K562 (cell line): ENCODE results near the gene NAV2. TPM values are rescaled to one million over a fixed set of nuclear protein-coding genes. Genes with fewer than 3 reads are reported as not detected.

ENCODE experiments used
- CBFA2T2 ChIP-seq: fragments of 450-650 bp; conservative IDR thresholded peaks from 2 replicates; pipeline ENCODE4 v1.6.1; 2017; ENCODE audit warnings: mild to moderate bottlenecking
- CC2D1A ChIP-seq: fragments of 450-650 bp; IDR thresholded peaks from 2 replicates; pipeline ENCODE4 v1.6.1; 2017; ENCODE audit warnings: mild to moderate bottlenecking
- ETV6 ChIP-seq, 3 experiments: fragments of 150-350 bp in 1 of 3; sonication (generic) in 1 of 3; formaldehyde crosslinking in 1 of 3; IDR thresholded peaks; 2 replicates each; pipeline versions ENCODE4 v1.6.1 to v1.8.0; 2014 to 2022; ENCODE audit warnings: borderline replicate concordance in 2 of 3, low read depth in 2 of 3, antibody characterized with exemption in 1 of 3, low read length in 1 of 3, mild to moderate bottlenecking in 1 of 3, missing genetic modification reagents in 1 of 3
- FOS ChIP-seq: IDR thresholded peaks from 3 replicates; pipeline ENCODE4 v1.6.1; 2011; ENCODE audit not compliant: insufficient read length; ENCODE audit errors: extremely low read depth
- GATAD2B ChIP-seq: fragments of 450-650 bp; IDR thresholded peaks from 2 replicates; pipeline ENCODE4 v1.6.1; 2017; ENCODE audit warnings: mild to moderate bottlenecking, borderline replicate concordance
- HLTF ChIP-seq: fragments of 450-650 bp; IDR thresholded peaks from 2 replicates; pipeline ENCODE4 v1.6.1; 2016
- NR1H2 ChIP-seq: sonication (generic); formaldehyde crosslinking; IDR thresholded peaks from 2 replicates; pipeline ENCODE4 v1.4.0; 2020; ENCODE audit warnings: mild to moderate bottlenecking, missing genetic modification reagents
- POLR2B ChIP-seq: fragments of 450-650 bp; IDR thresholded peaks from 2 replicates; pipeline ENCODE4 v1.6.1; 2018; ENCODE audit warnings: low read depth; ENCODE audit not compliant: partially characterized antibody
- RBM39 ChIP-seq: fragments of 200-400 bp; formaldehyde crosslinking; optimal IDR thresholded peaks from 2 replicates; pipeline ENCODE3; 2018; ENCODE audit warnings: low read depth, low read length
- SIN3A ChIP-seq, 2 experiments: fragments of 150-350 bp in 1 of 2; IDR thresholded peaks; 2 replicates each; pipeline ENCODE4 v1.6.1; 2011 to 2016; ENCODE audit warnings: borderline replicate concordance in 2 of 2, low read depth in 2 of 2, low read length in 2 of 2, mild to moderate bottlenecking in 2 of 2, moderate library complexity in 2 of 2; ENCODE audit not compliant: control insufficient read depth in 1 of 2
- XRCC5 ChIP-seq: fragments of 200-400 bp; formaldehyde crosslinking; IDR thresholded peaks from 2 replicates; pipeline ENCODE4 v1.6.1; 2017; ENCODE audit warnings: low read depth, mild to moderate bottlenecking, low read length
- ZNF24 ChIP-seq: fragments of 450-650 bp; IDR thresholded peaks from 2 replicates; pipeline ENCODE4 v1.6.1; 2016
- ZNF408 ChIP-seq: fragments of 250-450 bp; sonication (Bioruptor Pico); IDR thresholded peaks from 2 replicates; pipeline ENCODE4 v1.4.0; 2020; ENCODE audit warnings: low read depth, mild to moderate bottlenecking, moderate library complexity
- ZZZ3 ChIP-seq: fragments of 450-650 bp; IDR thresholded peaks from 2 replicates; pipeline ENCODE4 v1.6.1; 2016; ENCODE audit warnings: antibody characterized with exemption, mild to moderate bottlenecking, moderate library complexity
- polyA plus RNA-seq, 8 experiments: library from polyadenylated mRNA; depleted of rRNA in 4 of 8; stranded (reverse) in 5 of 8; unstranded in 3 of 8; fragments of >200 nt; fragmentation: Nextera tagmentation in 2 of 8; fragmentation: Illumina TruSeq in 1 of 8; extraction: Ambion mirVana in 2 of 8; extraction: Trizol in 1 of 8; gene quantifications; 2 replicates each; pipeline versions ENCODE4 v1.2.1 to v1.2.3, GENCODE V29; 2011 to 2014; ENCODE audit warnings: inconsistent platforms in 1 of 8, missing spikeins in 1 of 8
- total RNA-seq, 7 experiments: library from RNA; depleted of rRNA in 6 of 7; stranded (reverse); fragments of >200 nt in 6 of 7; fragmentation: Illumina TruSeq in 2 of 7; extraction: Trizol in 2 of 7; gene quantifications; 2 replicates each; pipeline versions ENCODE4 v1.2.1 to v1.2.3, GENCODE V29; 2011 to 2021; ENCODE audit warnings: low replicate concordance in 1 of 7
- TF ChIP-seq, protein P1 (sequence below): fragments of 450-650 bp; IDR thresholded peaks from 2 replicates; pipeline ENCODE4 v1.6.1; 2016; ENCODE audit warnings: mild to moderate bottlenecking, moderate library complexity
- TF ChIP-seq, protein P2 (sequence below): fragments of 250-450 bp; sonication (Bioruptor Pico); IDR thresholded peaks from 2 replicates; pipeline ENCODE4 v1.5.0; 2020; ENCODE audit warnings: mild to moderate bottlenecking

Gene NAV2
- total and polyA plus RNA-seq, 9 of the 15 experiments (the other 6 are each of a cell fraction or from before 2014, with no cell fraction given), result 0.03 to 0.35 (median 0.05) TPM

DNA sequence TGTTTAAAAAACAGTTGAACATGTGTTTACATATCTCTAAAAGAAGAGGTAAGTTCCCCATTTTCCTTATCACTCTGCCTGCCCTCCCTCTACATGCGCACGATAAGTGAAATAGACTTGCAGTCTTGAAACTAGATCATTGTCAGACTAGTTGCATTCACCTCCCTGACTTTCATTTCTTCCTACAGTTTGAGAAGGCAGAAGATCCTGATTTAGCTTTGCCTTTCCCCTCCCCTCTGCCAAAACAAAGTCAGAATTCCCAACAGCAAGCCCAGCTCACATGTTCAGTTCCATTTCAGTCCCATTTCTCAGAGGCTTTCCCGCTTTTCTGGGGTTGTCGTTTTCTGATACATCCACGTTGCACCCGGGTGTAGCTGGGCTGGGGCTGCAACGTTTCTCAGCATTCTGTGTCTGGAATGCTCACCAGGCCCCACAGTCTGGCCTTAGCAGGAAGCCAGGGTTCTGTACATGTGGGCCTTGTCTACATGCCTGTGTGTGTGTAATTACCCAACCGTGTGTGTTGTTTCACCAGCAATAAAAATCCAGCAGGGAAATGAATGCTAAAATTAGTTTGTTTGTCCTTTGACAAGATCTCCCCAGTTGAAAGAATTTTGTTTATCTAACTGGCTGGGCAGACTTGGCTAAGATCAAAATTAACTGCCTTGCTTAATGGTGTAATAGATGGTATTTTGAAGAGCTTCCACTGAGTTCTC is 268.5 kb downstream of the NAV2 start (continued):
- TF ChIP-seq, protein P1, sequence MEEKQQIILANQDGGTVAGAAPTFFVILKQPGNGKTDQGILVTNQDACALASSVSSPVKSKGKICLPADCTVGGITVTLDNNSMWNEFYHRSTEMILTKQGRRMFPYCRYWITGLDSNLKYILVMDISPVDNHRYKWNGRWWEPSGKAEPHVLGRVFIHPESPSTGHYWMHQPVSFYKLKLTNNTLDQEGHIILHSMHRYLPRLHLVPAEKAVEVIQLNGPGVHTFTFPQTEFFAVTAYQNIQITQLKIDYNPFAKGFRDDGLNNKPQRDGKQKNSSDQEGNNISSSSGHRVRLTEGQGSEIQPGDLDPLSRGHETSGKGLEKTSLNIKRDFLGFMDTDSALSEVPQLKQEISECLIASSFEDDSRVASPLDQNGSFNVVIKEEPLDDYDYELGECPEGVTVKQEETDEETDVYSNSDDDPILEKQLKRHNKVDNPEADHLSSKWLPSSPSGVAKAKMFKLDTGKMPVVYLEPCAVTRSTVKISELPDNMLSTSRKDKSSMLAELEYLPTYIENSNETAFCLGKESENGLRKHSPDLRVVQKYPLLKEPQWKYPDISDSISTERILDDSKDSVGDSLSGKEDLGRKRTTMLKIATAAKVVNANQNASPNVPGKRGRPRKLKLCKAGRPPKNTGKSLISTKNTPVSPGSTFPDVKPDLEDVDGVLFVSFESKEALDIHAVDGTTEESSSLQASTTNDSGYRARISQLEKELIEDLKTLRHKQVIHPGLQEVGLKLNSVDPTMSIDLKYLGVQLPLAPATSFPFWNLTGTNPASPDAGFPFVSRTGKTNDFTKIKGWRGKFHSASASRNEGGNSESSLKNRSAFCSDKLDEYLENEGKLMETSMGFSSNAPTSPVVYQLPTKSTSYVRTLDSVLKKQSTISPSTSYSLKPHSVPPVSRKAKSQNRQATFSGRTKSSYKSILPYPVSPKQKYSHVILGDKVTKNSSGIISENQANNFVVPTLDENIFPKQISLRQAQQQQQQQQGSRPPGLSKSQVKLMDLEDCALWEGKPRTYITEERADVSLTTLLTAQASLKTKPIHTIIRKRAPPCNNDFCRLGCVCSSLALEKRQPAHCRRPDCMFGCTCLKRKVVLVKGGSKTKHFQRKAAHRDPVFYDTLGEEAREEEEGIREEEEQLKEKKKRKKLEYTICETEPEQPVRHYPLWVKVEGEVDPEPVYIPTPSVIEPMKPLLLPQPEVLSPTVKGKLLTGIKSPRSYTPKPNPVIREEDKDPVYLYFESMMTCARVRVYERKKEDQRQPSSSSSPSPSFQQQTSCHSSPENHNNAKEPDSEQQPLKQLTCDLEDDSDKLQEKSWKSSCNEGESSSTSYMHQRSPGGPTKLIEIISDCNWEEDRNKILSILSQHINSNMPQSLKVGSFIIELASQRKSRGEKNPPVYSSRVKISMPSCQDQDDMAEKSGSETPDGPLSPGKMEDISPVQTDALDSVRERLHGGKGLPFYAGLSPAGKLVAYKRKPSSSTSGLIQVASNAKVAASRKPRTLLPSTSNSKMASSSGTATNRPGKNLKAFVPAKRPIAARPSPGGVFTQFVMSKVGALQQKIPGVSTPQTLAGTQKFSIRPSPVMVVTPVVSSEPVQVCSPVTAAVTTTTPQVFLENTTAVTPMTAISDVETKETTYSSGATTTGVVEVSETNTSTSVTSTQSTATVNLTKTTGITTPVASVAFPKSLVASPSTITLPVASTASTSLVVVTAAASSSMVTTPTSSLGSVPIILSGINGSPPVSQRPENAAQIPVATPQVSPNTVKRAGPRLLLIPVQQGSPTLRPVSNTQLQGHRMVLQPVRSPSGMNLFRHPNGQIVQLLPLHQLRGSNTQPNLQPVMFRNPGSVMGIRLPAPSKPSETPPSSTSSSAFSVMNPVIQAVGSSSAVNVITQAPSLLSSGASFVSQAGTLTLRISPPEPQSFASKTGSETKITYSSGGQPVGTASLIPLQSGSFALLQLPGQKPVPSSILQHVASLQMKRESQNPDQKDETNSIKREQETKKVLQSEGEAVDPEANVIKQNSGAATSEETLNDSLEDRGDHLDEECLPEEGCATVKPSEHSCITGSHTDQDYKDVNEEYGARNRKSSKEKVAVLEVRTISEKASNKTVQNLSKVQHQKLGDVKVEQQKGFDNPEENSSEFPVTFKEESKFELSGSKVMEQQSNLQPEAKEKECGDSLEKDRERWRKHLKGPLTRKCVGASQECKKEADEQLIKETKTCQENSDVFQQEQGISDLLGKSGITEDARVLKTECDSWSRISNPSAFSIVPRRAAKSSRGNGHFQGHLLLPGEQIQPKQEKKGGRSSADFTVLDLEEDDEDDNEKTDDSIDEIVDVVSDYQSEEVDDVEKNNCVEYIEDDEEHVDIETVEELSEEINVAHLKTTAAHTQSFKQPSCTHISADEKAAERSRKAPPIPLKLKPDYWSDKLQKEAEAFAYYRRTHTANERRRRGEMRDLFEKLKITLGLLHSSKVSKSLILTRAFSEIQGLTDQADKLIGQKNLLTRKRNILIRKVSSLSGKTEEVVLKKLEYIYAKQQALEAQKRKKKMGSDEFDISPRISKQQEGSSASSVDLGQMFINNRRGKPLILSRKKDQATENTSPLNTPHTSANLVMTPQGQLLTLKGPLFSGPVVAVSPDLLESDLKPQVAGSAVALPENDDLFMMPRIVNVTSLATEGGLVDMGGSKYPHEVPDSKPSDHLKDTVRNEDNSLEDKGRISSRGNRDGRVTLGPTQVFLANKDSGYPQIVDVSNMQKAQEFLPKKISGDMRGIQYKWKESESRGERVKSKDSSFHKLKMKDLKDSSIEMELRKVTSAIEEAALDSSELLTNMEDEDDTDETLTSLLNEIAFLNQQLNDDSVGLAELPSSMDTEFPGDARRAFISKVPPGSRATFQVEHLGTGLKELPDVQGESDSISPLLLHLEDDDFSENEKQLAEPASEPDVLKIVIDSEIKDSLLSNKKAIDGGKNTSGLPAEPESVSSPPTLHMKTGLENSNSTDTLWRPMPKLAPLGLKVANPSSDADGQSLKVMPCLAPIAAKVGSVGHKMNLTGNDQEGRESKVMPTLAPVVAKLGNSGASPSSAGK, result peak; percentile 86
- TF ChIP-seq FOS, result no peak
- TF ChIP-seq CBFA2T2, result no peak; the same call in 1 of the 2 replicates
- TF ChIP-seq ETV6 (IDR thresholded peaks at IDR 0.05; ENCODE audit: borderline replicate concordance in 1 of 2, low read depth in 2 of 2, low read length in 1 of 2), result no peak
- TF ChIP-seq ETV6 (CRISPR knock-in tag; IDR thresholded peaks at IDR 0.05; ENCODE audit: borderline replicate concordance), result no peak
- TF ChIP-seq XRCC5, result no peak
- no peak for TF ChIP-seq POLR2B
- no peak for TF ChIP-seq ZNF408 (CRISPR knock-in tag)
- no peak for TF ChIP-seq SIN3A (IDR thresholded peaks at IDR 0.05; ENCODE audit: borderline replicate concordance in 2 of 2, control insufficient read depth in 1 of 2, low read depth in 2 of 2, low read length in 2 of 2)
- TF ChIP-seq CC2D1A, result no peak
- TF ChIP-seq ZZZ3, result no peak
- TF ChIP-seq RBM39, result no peak
- TF ChIP-seq ZNF24, result peak; percentile 85; the same call in 1 of the 2 replicates
- no peak for TF ChIP-seq GATAD2B
- TF ChIP-seq NR1H2 (CRISPR knock-in tag), result no peak
- 0 out of 2 replicates have a peak, but pooled peaks have one; percentile 15 for TF ChIP-seq HLTF
- TF ChIP-seq, protein P2, sequence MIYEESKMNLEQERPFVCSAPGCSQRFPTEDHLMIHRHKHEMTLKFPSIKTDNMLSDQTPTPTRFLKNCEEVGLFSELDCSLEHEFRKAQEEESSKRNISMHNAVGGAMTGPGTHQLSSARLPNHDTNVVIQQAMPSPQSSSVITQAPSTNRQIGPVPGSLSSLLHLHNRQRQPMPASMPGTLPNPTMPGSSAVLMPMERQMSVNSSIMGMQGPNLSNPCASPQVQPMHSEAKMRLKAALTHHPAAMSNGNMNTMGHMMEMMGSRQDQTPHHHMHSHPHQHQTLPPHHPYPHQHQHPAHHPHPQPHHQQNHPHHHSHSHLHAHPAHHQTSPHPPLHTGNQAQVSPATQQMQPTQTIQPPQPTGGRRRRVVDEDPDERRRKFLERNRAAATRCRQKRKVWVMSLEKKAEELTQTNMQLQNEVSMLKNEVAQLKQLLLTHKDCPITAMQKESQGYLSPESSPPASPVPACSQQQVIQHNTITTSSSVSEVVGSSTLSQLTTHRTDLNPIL (CRISPR knock-in tag), result no peak
